Gastrocnemius medialis (tissue), 4 donors: Measurements from ENCODE around the gene STK17A.

Experiments used
- POLR2A ChIP-seq, 2 donors: fragments of 450-650 bp; IDR thresholded peaks; one replicate each; pipeline ENCODE4 v1.6.1; 2017; ENCODE audit warnings: antibody characterized with exemption in 2 of 2, mild to moderate bottlenecking in 2 of 2, moderate library complexity in 2 of 2
- TF ChIP-seq, protein P1 (sequence below), 5 experiments: fragments of 450-650 bp in 3 of 5; fragments of 200-600 bp in 2 of 5; sonication (generic) in 2 of 5; IDR thresholded peaks in 4 of 5; conservative IDR thresholded peaks in 1 of 5; 1 replicate in 4 of 5; 2 replicates in 1 of 5; pipeline ENCODE4 v1.5.1; 2016 to 2019; ENCODE audit warnings: antibody characterized with exemption in 5 of 5, mild to moderate bottlenecking in 3 of 5, moderate library complexity in 3 of 5

DNA sequence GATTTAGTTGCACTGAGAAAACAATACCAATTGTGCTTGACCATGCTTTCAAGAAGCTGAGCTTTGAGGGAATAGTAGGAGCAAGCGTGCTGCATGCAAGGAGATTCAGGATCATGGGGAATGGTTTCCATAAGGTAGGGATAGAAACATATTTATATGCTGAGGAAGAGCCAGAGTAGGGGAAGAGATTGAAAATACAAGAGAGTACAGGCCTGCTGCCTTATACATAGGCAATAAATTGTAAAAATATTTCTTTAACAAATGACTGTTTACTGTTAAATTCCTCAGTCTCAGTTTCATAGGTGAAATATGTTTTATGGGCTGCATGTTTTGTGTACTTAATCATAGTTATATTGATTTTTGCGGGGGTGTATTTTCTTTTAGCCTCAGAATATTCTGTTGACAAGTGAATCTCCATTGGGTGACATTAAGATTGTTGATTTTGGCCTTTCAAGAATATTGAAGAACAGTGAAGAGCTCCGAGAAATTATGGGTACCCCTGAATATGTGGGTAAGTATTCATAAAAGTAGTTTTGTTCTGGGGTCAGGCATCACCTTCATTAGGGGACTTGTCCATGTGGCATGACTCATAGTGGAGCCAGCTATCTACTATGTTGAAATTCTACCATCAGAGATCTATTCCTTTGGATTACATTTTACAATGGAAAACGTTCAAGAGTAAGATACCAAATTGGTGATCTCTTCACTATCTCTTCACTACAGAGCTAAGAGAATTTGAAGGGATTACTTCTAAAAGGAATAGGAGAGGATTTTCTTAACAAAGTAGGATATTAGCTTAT is 36.5 kb downstream of the STK17A start:
- TF ChIP-seq, protein P1, sequence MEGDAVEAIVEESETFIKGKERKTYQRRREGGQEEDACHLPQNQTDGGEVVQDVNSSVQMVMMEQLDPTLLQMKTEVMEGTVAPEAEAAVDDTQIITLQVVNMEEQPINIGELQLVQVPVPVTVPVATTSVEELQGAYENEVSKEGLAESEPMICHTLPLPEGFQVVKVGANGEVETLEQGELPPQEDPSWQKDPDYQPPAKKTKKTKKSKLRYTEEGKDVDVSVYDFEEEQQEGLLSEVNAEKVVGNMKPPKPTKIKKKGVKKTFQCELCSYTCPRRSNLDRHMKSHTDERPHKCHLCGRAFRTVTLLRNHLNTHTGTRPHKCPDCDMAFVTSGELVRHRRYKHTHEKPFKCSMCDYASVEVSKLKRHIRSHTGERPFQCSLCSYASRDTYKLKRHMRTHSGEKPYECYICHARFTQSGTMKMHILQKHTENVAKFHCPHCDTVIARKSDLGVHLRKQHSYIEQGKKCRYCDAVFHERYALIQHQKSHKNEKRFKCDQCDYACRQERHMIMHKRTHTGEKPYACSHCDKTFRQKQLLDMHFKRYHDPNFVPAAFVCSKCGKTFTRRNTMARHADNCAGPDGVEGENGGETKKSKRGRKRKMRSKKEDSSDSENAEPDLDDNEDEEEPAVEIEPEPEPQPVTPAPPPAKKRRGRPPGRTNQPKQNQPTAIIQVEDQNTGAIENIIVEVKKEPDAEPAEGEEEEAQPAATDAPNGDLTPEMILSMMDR (IDR thresholded peaks at IDR 0.05 in 4 of 5, conservative IDR thresholded peaks at IDR 0.05 in 1 of 5): no peak
- no peak for TF ChIP-seq POLR2A (IDR thresholded peaks at IDR 0.05)
